Small intestine (tissue), 7 donors: ENCODE results near the gene LPP. TPM values are rescaled to one million over a fixed set of nuclear protein-coding genes. Genes with fewer than 3 reads are reported as not detected.

Experiments
- DNase-seq, 2 donors: peaks; one replicate each; pipeline versions ENCODE4 v3.0.0 to v3.0.0-alpha.2; 2013
- FAIRE-seq: peaks from 2 replicates; lab custom pipeline; 2012; peaks lifted over from hg19 to GRCh38; lab: Jason Lieb, UNC
- H3K27ac ChIP-seq, 3 donors: one replicate each; pipeline ENCODE4 v1.5.1; 2013; ENCODE audit warnings: low read length in 2 of 3, mild to moderate bottlenecking in 2 of 3, control low read depth in 1 of 3, inconsistent platforms in 1 of 3, low read depth in 1 of 3, moderate library complexity in 1 of 3
- H3K27me3 ChIP-seq, 3 donors: one replicate each; pipeline ENCODE4 v1.6.1; 2013; ENCODE audit warnings: low read length in 3 of 3, inconsistent platforms in 1 of 3; ENCODE audit not compliant: control insufficient read depth in 3 of 3, insufficient read depth in 3 of 3
- H3K36me3 ChIP-seq, 3 donors: one replicate each; pipeline ENCODE4 v1.6.1; 2013; ENCODE audit warnings: low read length in 3 of 3, inconsistent platforms in 1 of 3, low read depth in 1 of 3, mild to moderate bottlenecking in 1 of 3, moderate library complexity in 1 of 3; ENCODE audit not compliant: control insufficient read depth in 3 of 3, insufficient read depth in 2 of 3
- H3K4me1 ChIP-seq, 3 donors: one replicate each; pipeline ENCODE4 v1.6.1; 2013; ENCODE audit warnings: low read length in 2 of 3, inconsistent platforms in 1 of 3, low read depth in 1 of 3, mild to moderate bottlenecking in 1 of 3, moderate library complexity in 1 of 3; ENCODE audit not compliant: control insufficient read depth in 3 of 3, insufficient read depth in 2 of 3
- H3K4me3 ChIP-seq, 3 donors: one replicate each; pipeline ENCODE4 v1.5.1; 2013; ENCODE audit warnings: low read length in 3 of 3, control low read depth in 1 of 3, inconsistent platforms in 1 of 3, low read depth in 1 of 3, mild to moderate bottlenecking in 1 of 3, moderate library complexity in 1 of 3
- H3K9me3 ChIP-seq, 2 donors: one replicate each; pipeline ENCODE4 v1.6.1; 2013; ENCODE audit warnings: low read depth in 1 of 2, low read length in 1 of 2; ENCODE audit not compliant: control insufficient read depth in 2 of 2, insufficient read depth in 1 of 2
- WGBS, 3 donors: extraction: QIAGEN DNeasy Blood & Tissue Kit; methylation state at CpG; one replicate each; pipeline ENCODE4 v1.1.7; 2013; 5-methylcytosine and 5-hydroxymethylcytosine counted together
- polyA plus RNA-seq, 4 donors: library from polyadenylated mRNA; stranded (reverse) in 3 of 4; unstranded in 1 of 4; fragments of 200-250 nt in 3 of 4; fragments of 120-200 nt in 1 of 4; gene quantifications; one replicate each; pipeline versions ENCODE4 v1.2.1 to v1.2.3, GENCODE V29; 2013
- donor health status: healthy with polysubstance abuse.
- donor health status: control.
- donor health status: control.
- donor health status: Bipolar disorder and iron deficiency.
- donor health status: healthy.

Gene LPP
- polyA plus RNA-seq, 4 donors = 5.4 to 35.8 (median 12.4) TPM

- DNase-seq (no peak), FAIRE-seq (no peak)
- peaks cover 0 to 13% (median 2%) of the 10 kb centered on the region in 3 donors for H3K36me3 ChIP-seq
- no peaks in the 10 kb centered on the region for H3K27me3 ChIP-seq
- no peak overlapping the region for H3K27ac ChIP-seq
- 94 to 100% (median 97%) methylated on average over 1 of the region's 1 CpG for WGBS, 3 donors
- peaks cover under 1 to 13% (median 2%) of the 10 kb centered on the region in 3 donors for H3K4me1 ChIP-seq
- H3K9me3 ChIP-seq = no peaks in the 10 kb centered on the region
- no peak overlapping the region for H3K4me3 ChIP-seq
Measured at GRCh38 chr3:188239577-188239976, 85.6 kb downstream of the LPP start.

GRCh38 chr3:188240189-188240981 is 86.4 kb downstream of the LPP start:
- FAIRE-seq (no peak), DNase-seq (no peak)
- no peaks in the 10 kb centered on the region for H3K27me3 ChIP-seq
- H3K4me3 ChIP-seq = no peak overlapping the region
- 80 to 91% (median 84%) methylated on average over 7 of the region's 7 CpGs for WGBS, 3 donors
- H3K36me3 ChIP-seq = peaks cover 0 to 11% (median 2%) of the 10 kb centered on the region in 3 donors
- H3K9me3 ChIP-seq = no peaks in the 10 kb centered on the region
- H3K4me1 ChIP-seq = peaks cover 2 to 9% (median 5%) of the 10 kb centered on the region in 3 donors
- no peak overlapping the region for H3K27ac ChIP-seq

GRCh38 chr3:188241072-188241471 is 87.1 kb downstream of the LPP start:
- no peaks in the 10 kb centered on the region for H3K27me3 ChIP-seq
- no peak for DNase-seq
- no peaks in the 10 kb centered on the region for H3K9me3 ChIP-seq
- H3K4me1 ChIP-seq = peaks cover 2 to 6% (median 5%) of the 10 kb centered on the region in 3 donors
- H3K36me3 ChIP-seq = peaks cover 0 to 13% (median 2%) of the 10 kb centered on the region in 3 donors
- H3K4me3 ChIP-seq = no peak overlapping the region
- no peak for FAIRE-seq
- 62 to 79% (median 75%) methylated on average over 7 of the region's 7 CpGs for WGBS, 3 donors
- no peak overlapping the region for H3K27ac ChIP-seq

- Histone ChIP-seq H3K4me3 (no peak overlapping the region), H3K27me3 (no peaks in the 10 kb centered on the region), H3K36me3 (peaks cover 0 to 13% (median 2%) of the 10 kb centered on the region in 3 donors), H3K4me1 (peaks cover 2 to 6% (median 5%) of the 10 kb centered on the region in 3 donors), H3K27ac (no peak overlapping the region), H3K9me3 (no peaks in the 10 kb centered on the region)
- FAIRE-seq (no peak), DNase-seq (no peak)
- 86 to 97% (median 95%) methylated on average over 3 of the region's 3 CpGs for WGBS, 3 donors
Measured at GRCh38 chr3:188241883-188242282, 87.9 kb downstream of the LPP start.

- Histone ChIP-seq H3K27me3 (no peaks in the 10 kb centered on the region), H3K36me3 (peaks cover 0 to 13% (median 2%) of the 10 kb centered on the region in 3 donors), H3K4me1 (peaks cover 2 to 6% (median 5%) of the 10 kb centered on the region in 3 donors), H3K9me3 (no peaks in the 10 kb centered on the region), H3K4me3 (no peak overlapping the region), H3K27ac (no peak overlapping the region)
- DNase-seq (no peak), FAIRE-seq (no peak)
- WGBS, 3 donors = 74 to 93% (median 89%) methylated on average over 3 of the region's 3 CpGs
Measured at GRCh38 chr3:188242436-188243123, 88.6 kb downstream of the LPP start.

GRCh38 chr3:188243124-188243795 is 89.3 kb downstream of the LPP start:
- WGBS, 3 donors = 81 to 88% (median 86%) methylated on average over 9 of the region's 9 CpGs
- DNase-seq (no peak), FAIRE-seq (no peak)
- Histone ChIP-seq H3K27me3 (no peaks in the 10 kb centered on the region), H3K4me1 (peaks cover 2 to 5% (median 4%) of the 10 kb centered on the region in 3 donors), H3K4me3 (no peak overlapping the region), H3K27ac (no peak overlapping the region), H3K36me3 (peaks cover 0 to 13% (median 2%) of the 10 kb centered on the region in 3 donors), H3K9me3 (no peaks in the 10 kb centered on the region)

- peaks cover 2 to 6% (median 5%) of the 10 kb centered on the region in 3 donors for H3K4me1 ChIP-seq
- no peak overlapping the region for H3K4me3 ChIP-seq
- no peaks in the 10 kb centered on the region for H3K27me3 ChIP-seq
- H3K9me3 ChIP-seq = no peaks in the 10 kb centered on the region
- DNase-seq = peak; percentile 37 to 84
- no peak for FAIRE-seq
- peaks cover 0 to 13% (median 2%) of the 10 kb centered on the region in 3 donors for H3K36me3 ChIP-seq
- H3K27ac ChIP-seq = peak overlapping the region; percentile 31 to 62 (median 39)
- 31 to 68% (median 48%) methylated on average over 2 of the region's 2 CpGs for WGBS, 3 donors
Measured at GRCh38 chr3:188244395-188244861, 90.5 kb downstream of the LPP start.

- WGBS, 3 donors = 84 to 91% (median 84%) methylated on average over 2 of the region's 2 CpGs
- H3K4me3 ChIP-seq = no peak overlapping the region
- no peaks in the 10 kb centered on the region for H3K27me3 ChIP-seq
- peaks cover 0 to 6% (median 5%) of the 10 kb centered on the region in 3 donors for H3K4me1 ChIP-seq
- FAIRE-seq = no peak
- no peak for DNase-seq
- no peaks in the 10 kb centered on the region for H3K9me3 ChIP-seq
- peaks cover 0 to 9% (median 0%) of the 10 kb centered on the region in 3 donors for H3K36me3 ChIP-seq
- no peak overlapping the region for H3K27ac ChIP-seq
Measured at GRCh38 chr3:188246905-188247304, 92.9 kb downstream of the LPP start.
